ENCODE results near the gene AP2S1. TPM values are rescaled to one million over a fixed set of nuclear protein-coding genes. Genes with fewer than 3 reads are reported as not detected.
A peak's percentile ranks its signal among the peaks of the same experiment; 100 is the strongest.

The AP2S1 gene
- total RNA-seq, 2 experiments from 2014 or later = 79.3 to 110 TPM

DNA sequence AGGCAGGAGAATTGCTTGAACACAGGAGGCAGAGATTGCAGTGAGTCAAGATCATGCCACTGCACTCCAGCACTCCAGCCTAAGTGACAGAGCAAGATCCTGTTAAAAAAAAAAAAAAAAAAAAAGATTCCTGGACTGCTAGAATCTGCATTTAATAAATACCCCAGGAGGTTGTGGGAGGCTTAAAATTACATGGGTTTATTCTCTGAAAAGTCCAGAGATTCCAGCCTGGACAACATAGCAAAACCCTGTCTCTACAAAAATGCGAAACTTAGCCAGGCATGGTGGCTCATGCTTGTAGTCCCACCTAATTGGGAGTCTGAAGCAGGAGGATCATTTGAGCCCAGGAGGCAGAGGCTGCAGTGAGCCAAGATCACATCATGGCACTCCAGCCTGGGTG lies 52.8 kb downstream of the AP2S1 start:
- H3K9me2 ChIP-seq (ENCODE audit: insufficient read depth, low read length) = no peaks in the 10 kb centered on the region
- ChIA-PET CTCF (ENCODE audit: unreplicated experiment) (no interaction called here), POLR2A (no interaction called here)
- H3K9me3 ChIP-seq (ENCODE audit: low read length) = no peaks in the 10 kb centered on the region
- H3K4me2 ChIP-seq (ENCODE audit: low read length) = no peak overlapping the region
- DNase-seq (ENCODE audit: low spot score) = no peak
- intact Hi-C loops (cut with micrococcal nuclease; ENCODE audit: unreplicated experiment) = no loop called here
- no peaks in the 10 kb centered on the region for H3K79me2 ChIP-seq (ENCODE audit: insufficient read depth, low read depth, low read length)
- H3K27ac ChIP-seq (ENCODE audit: low read depth, low read length, poor library complexity, severe bottlenecking) = no peak overlapping the region
- no peaks in the 10 kb centered on the region for H3K4me1 ChIP-seq (ENCODE audit: insufficient read depth, low read length, poor library complexity, severe bottlenecking)
- no peaks in the 10 kb centered on the region for H4K20me1 ChIP-seq (ENCODE audit: insufficient read depth, low read length)
- H2AFZ ChIP-seq (ENCODE audit: low read length) = no peak overlapping the region
- no peak overlapping the region for H3K4me3 ChIP-seq (ENCODE audit: low read depth, low read length, poor library complexity, severe bottlenecking)
- no TSS peak for BruUV-seq (replicated peaks)
- no peaks in the 10 kb centered on the region for H3K36me3 ChIP-seq (ENCODE audit: insufficient read depth, low read length)
- no peak for TF ChIP-seq EZH2phosphoT487 (IDR thresholded peaks at IDR 0.05; ENCODE audit: borderline replicate concordance, low read depth, low read length)
- TF ChIP-seq, protein P1, sequence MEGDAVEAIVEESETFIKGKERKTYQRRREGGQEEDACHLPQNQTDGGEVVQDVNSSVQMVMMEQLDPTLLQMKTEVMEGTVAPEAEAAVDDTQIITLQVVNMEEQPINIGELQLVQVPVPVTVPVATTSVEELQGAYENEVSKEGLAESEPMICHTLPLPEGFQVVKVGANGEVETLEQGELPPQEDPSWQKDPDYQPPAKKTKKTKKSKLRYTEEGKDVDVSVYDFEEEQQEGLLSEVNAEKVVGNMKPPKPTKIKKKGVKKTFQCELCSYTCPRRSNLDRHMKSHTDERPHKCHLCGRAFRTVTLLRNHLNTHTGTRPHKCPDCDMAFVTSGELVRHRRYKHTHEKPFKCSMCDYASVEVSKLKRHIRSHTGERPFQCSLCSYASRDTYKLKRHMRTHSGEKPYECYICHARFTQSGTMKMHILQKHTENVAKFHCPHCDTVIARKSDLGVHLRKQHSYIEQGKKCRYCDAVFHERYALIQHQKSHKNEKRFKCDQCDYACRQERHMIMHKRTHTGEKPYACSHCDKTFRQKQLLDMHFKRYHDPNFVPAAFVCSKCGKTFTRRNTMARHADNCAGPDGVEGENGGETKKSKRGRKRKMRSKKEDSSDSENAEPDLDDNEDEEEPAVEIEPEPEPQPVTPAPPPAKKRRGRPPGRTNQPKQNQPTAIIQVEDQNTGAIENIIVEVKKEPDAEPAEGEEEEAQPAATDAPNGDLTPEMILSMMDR (conservative IDR thresholded peaks at IDR 0.05; ENCODE audit: low read length) = no peak

DNA sequence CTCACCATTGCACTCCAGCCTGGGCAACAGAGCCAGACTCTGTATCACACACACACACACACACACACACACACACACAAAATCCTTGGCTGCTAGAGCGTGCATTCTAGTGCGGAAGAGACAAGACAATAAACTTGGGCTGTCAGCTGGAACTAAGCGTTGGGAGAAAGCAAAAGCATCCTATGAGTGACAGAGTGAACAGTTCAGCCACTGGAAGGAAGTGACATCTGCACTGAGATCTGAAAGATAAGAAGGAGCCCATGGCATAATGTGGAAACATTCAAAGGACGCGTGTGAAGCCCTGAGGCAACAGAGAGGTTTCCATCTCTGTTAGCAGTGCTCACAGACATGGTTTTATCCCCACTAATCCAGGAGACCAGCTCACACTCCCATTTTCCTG lies 58.7 kb downstream of the AP2S1 start:
- no peak overlapping the region for H2AFZ ChIP-seq (ENCODE audit: low read length)
- H3K27ac ChIP-seq (ENCODE audit: low read depth, low read length, poor library complexity, severe bottlenecking) = no peak overlapping the region
- H3K4me3 ChIP-seq (ENCODE audit: low read depth, low read length, poor library complexity, severe bottlenecking) = no peak overlapping the region
- H3K4me1 ChIP-seq (ENCODE audit: insufficient read depth, low read length, poor library complexity, severe bottlenecking) = peaks cover 8% of the 10 kb centered on the region
- H3K36me3 ChIP-seq (ENCODE audit: insufficient read depth, low read length) = peaks cover 11% of the 10 kb centered on the region; the same call in 1 of the 2 replicates
- no peaks in the 10 kb centered on the region for H3K9me2 ChIP-seq (ENCODE audit: insufficient read depth, low read length)
- peaks cover 14% of the 10 kb centered on the region for H3K79me2 ChIP-seq (ENCODE audit: insufficient read depth, low read depth, low read length)
- BruUV-seq (replicated peaks) = no TSS peak
- H3K4me2 ChIP-seq (ENCODE audit: low read length) = no peak overlapping the region
- intact Hi-C loops (cut with micrococcal nuclease; ENCODE audit: unreplicated experiment) = no loop called here
- H3K9me3 ChIP-seq (ENCODE audit: low read length) = no peaks in the 10 kb centered on the region
- no peaks in the 10 kb centered on the region for H4K20me1 ChIP-seq (ENCODE audit: insufficient read depth, low read length)
- ChIA-PET POLR2A (no interaction called here), CTCF (ENCODE audit: unreplicated experiment) (no interaction called here)
- TF ChIP-seq, protein P1 (conservative IDR thresholded peaks at IDR 0.05; ENCODE audit: low read length) = no peak
- TF ChIP-seq EZH2phosphoT487 (IDR thresholded peaks at IDR 0.05; ENCODE audit: borderline replicate concordance, low read depth, low read length) = no peak
- DNase-seq (ENCODE audit: low spot score) = no peak

DNA sequence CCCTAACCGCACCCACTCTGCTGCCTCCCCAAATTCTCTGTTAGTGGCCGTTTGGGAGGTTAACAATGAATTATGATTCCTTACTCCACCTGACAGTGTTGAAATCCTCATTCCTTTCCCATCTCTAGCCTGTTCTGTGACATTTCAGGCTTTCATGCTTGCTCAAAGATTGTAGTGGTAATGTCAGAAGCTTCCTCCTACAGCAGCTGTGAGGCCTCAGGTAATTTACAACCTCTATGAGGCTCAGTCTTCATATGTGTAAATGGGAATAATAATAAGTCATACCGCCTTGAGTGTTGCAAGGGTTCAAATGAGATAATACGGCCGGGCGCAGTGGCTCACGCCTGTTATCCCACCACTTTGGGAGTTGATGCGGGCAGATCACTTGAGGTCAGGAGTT lies 61.3 kb downstream of the AP2S1 start:
- Histone ChIP-seq H4K20me1 (ENCODE audit: insufficient read depth, low read length) (peaks cover under 1% of the 10 kb centered on the region; the same call in 1 of the 2 replicates), H3K79me2 (ENCODE audit: insufficient read depth, low read depth, low read length) (peaks cover 40% of the 10 kb centered on the region), H3K9me2 (ENCODE audit: insufficient read depth, low read length) (no peaks in the 10 kb centered on the region), H3K27ac (ENCODE audit: low read depth, low read length, poor library complexity, severe bottlenecking) (no peak overlapping the region), H3K4me1 (ENCODE audit: insufficient read depth, low read length, poor library complexity, severe bottlenecking) (peaks cover 9% of the 10 kb centered on the region), H2AFZ (ENCODE audit: low read length) (peak overlapping the region; percentile 68; the same call in 1 of the 2 replicates), H3K4me2 (ENCODE audit: low read length) (no peak overlapping the region), H3K36me3 (ENCODE audit: insufficient read depth, low read length) (peaks cover 37% of the 10 kb centered on the region), H3K9me3 (ENCODE audit: low read length) (no peaks in the 10 kb centered on the region), H3K4me3 (ENCODE audit: low read depth, low read length, poor library complexity, severe bottlenecking) (no peak overlapping the region)
- intact Hi-C loops (cut with micrococcal nuclease; ENCODE audit: unreplicated experiment) = loop anchor here (5.0 kb wide), 1 partner anchor 72 kb away; the partner anchor contains the start of gene PRKD2
- ChIA-PET CTCF (ENCODE audit: unreplicated experiment) (interaction anchor here (0.8 kb wide), 1 partner anchor 56 kb away, joined by 3 read pairs; no protein-coding TSS in a partner anchor), POLR2A (interaction anchor here (0.7 to 1.2 kb wide), 2 partner anchors 31 to 253 kb away, joined by 5 to 7 read pairs; no protein-coding TSS in a partner anchor)
- DNase-seq (ENCODE audit: low spot score) = no peak
- TF ChIP-seq EZH2phosphoT487 (IDR thresholded peaks at IDR 0.05; ENCODE audit: borderline replicate concordance, low read depth, low read length) = no peak
- TF ChIP-seq, protein P1 (conservative IDR thresholded peaks at IDR 0.05; ENCODE audit: low read length) = no peak
- no TSS peak for BruUV-seq (replicated peaks)
